GM18861 (cell line): ENCODE measurements around the gene GNA12.

Experiments
- ATAC-seq: cut with Tn5 transposase; IDR thresholded peaks from one replicate; pipeline ENCODE4 v1.9.1; 2021; ENCODE audit not compliant: unreplicated experiment

Gene GNA12

GRCh38 chr7:2838873-2839578 is 5.1 kb downstream of the GNA12 start:
- ATAC-seq, result peak; percentile 75

GRCh38 chr7:2838451-2838850 is 5.7 kb downstream of the GNA12 start:
- no peak for ATAC-seq

- no peak for ATAC-seq
Measured at GRCh38 chr7:2837496-2837895, 6.6 kb downstream of the GNA12 start.

- no peak for ATAC-seq
Measured at GRCh38 chr7:2834748-2835441, 9.2 kb downstream of the GNA12 start.

- ATAC-seq, result no peak
Measured at GRCh38 chr7:2833083-2833910, 10.8 kb downstream of the GNA12 start.

- no peak for ATAC-seq
Measured at GRCh38 chr7:2832461-2832860, 11.6 kb downstream of the GNA12 start.

GRCh38 chr7:2830609-2831376 is 13.3 kb downstream of the GNA12 start:
- no peak for ATAC-seq

GRCh38 chr7:2829040-2829439 is 15.1 kb downstream of the GNA12 start:
- ATAC-seq, result no peak

- ATAC-seq, result no peak
Measured at GRCh38 chr7:2826771-2827170, 17.3 kb downstream of the GNA12 start.

GRCh38 chr7:2825559-2826227 is 18.4 kb downstream of the GNA12 start:
- no peak for ATAC-seq

- no peak for ATAC-seq
Measured at GRCh38 chr7:2824678-2825461, 19.2 kb downstream of the GNA12 start.

GRCh38 chr7:2824026-2824677 is 20.0 kb downstream of the GNA12 start:
- no peak for ATAC-seq

GRCh38 chr7:2823130-2823529 is 21.0 kb downstream of the GNA12 start:
- ATAC-seq, result no peak

- ATAC-seq, result peak; percentile 43
Measured at GRCh38 chr7:2821842-2822507, 22.1 kb downstream of the GNA12 start.

GRCh38 chr7:2821161-2821841 is 22.8 kb downstream of the GNA12 start:
- ATAC-seq, result peak; percentile 66

GRCh38 chr7:2820508-2820934 is 23.6 kb downstream of the GNA12 start:
- no peak for ATAC-seq

- ATAC-seq, result no peak
Measured at GRCh38 chr7:2819954-2820397, 24.1 kb downstream of the GNA12 start.
